ENCODE measurements around the gene SLC9A9.
"Not testable (repeated sequence)": the region's sequence is repeated elsewhere in the genome, so short reads cannot be mapped to it uniquely, and the experiment has no call there.

Gene SLC9A9

DNA sequence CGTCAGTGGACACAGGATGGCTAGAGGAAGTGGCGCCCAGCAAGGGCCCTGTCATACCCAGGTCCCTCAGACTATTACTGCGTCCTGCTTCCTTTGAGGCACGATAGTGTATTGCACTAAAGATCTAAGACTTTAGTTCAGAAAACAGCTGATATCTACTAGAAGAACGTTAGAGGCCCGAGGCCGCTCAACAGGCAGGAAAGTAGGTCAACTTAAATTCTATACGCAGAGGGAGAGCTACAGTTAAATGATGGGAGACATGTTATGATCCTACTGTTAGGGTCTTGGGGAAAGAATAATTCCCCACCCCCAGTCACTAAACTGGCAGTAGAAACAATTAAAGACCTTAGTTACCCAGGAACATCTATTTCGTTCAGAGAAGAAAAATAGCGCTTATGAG, 410.9 kb downstream of the SLC9A9 start:
- no peak for DNase-seq

DNA sequence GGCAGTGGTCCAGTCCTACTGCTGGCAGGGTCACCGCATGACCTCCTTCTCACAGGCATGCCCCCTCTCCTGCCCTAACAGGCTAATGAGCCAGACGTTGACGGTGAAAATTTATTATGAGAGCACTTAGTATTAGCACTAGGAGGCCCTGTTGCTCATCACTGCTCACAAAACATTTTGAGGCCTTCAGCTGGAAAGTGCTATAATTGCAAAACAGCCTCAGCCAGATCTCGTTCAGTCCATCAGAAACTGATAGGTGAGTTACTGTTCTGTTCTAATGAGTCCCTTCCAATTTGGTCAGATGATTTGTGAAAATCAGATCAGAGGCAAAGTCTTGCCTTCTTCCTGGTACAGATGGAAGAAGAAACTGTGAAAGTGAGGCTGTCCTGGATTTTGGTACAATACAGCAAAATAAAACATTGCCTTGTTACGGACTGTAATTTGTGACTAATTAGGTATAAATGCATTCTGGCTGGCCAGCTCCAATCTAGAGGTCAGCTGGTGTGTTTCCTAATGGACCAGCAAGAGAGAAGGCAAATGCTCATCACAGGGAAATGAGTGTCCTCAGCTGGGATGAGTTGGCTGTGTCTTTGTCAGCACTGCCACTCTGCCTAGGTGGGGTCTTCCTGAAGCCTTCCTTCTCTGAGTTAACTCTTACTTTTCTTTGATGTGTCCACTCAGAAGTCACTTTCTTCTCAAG, 411.9 kb downstream of the SLC9A9 start:
- no peak for DNase-seq

DNA sequence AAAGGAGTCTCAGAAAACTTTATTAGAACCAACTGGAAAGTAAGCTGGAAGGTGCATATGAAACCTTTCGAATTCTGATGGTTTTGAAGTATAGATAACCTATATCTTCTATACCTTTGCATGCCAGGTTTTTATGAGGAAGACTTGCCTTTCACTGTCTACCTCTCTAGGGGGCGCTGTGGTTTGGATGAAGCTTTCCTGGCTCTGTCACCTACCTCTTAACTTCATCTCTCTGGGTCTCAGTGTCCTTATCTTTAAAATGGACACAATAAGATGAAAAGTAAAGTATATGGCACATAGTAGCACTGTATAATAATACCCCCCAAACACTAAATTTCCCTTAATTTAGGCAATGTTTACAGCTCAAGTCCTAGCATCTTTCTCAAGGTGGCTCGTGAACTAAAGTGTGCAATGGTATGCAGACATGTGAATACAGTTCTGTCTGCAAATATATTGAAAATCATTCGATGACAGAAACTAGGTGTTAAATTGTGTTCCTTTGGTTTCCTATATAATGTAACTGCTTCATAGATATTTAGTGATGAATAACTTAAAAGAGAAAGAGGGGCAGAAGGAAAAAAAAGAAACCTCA, 414.4 kb downstream of the SLC9A9 start:
- DNase-seq = no peak

DNA sequence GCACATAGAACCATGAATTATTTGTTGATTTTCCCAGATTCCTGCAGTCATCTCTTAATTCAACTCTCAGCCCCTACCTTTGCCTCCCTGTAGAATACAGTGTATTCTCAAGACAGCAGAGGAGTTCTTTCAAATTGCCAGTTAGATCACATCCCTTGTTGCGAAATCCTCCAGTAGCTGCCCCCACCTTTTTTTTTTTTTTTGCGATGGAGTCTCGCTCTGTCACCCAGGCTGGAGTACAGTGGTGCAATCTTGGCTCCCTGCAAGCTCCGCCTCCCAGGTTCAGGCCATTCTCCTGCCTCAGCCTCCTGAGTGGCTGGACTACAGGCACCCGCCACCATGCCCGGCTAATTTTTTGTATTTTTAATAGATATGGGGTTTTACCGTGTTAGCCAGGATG, 417.0 kb downstream of the SLC9A9 start:
- not testable (repeated sequence) for DNase-seq

DNA sequence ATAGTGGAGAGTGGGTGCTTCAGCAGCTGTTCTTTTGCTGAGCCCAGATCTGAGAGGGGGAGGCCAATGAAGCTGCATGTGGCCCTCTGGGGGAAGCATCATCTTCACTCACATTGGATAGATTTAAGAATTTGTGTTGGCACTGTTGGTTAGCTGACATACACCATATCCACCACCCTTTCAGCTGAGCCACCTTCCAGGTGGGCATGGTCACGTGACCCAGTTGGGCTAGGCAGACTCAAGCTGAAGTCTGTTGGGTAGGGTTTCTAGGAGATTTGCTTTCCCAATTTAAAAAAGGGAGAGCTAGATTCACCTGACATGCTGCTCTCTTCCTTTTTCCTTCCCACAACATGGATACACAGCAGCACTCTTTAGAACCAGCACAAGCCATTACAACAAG, 417.7 kb downstream of the SLC9A9 start:
- DNase-seq = no peak

DNA sequence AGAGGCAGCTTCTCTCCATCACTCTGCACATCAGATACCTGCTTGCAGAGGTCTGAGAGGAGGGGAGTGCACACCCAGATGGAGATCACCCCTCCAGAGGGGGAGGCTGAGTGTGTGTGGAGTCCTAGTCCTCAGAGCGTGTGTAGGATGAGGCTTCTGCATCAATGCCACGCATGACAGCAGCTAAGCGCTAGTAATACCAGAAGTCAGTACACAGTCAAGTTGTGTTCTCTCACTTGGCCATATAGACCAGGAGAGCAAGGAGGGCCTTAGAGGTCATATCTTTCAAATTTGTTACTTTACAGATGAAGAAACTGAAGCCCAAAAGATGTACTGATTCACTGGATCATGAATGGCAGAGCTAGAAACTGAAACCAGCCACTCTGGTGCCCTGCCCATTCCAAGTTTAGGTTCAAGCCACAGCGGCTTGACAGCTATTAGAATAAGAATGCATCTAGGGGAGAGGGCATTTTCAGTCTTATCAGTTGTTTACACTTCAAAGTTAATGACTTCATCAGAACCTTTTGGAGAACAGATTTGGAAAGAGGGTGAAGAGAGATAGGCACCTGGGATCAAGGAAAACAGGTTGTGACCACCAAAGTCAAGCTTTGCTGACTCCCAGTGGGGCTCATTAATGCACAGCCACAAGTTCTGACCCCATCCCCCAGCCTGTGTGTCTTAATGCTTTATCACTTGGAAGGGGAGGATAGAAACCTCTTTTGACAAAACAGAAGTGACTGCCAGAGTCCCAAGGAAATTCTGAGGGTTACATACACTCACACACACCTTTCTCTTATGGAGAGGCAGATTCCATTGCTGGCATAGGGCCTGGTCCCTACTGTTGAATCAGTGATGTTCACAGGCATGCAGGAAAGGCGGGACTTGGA, 418.4 kb downstream of the SLC9A9 start:
- DNase-seq = no peak

DNA sequence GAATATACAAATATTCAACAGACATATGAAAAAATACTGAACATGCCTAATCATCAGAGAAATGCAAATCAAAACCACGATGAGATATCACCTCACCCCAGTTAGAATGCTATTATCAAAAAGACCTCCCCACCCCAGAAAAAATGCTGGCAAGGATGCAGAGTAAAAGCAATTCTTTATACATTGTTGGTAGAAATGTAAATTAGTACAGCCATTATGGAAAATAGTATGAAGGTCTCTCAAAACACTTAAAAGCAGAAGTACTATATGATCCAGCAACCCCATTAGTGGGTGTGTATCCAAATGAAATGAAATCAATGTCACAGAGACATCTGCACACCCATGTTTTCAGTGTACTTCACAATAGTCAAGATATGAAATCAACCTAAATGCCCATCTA, 420.0 kb downstream of the SLC9A9 start:
- no peak for DNase-seq

DNA sequence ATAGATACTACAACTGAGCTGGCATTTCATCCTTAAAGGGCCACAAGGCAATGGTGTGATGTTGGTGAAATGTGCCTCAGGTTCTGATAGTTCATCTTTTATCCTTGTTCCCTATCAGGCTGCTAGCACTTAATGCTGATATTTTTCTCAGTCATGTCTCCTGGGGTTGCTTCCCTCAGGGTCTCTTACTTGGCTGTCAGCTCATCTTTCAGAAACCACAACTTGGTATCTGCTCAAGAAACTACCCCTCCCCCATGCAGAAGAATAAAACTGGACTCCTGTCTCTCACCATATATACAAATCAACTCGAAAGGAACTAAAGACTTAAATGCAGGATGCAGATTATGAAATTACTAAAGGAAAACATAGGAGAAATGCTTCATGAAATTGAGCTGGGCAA, 420.6 kb downstream of the SLC9A9 start:
- no peak for DNase-seq

DNA sequence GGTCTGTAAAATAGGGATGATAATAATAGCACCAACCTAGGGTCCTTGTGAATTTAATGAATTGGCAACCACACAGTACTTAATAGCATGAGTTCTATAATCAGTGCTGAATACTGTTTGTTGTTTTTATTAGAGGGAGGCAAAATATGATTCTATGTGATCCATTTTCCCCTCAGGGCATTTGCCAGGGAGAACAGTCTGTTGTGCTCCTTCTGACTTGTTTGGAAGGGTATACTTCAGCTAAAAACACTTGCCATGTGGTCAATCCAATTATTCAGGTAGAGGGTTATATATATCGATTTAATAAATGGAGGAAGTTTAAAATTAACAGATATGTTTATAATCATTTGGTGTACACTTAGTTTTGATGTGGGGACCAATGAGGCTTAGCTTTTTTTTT, 423.4 kb downstream of the SLC9A9 start:
- no peak for DNase-seq

DNA sequence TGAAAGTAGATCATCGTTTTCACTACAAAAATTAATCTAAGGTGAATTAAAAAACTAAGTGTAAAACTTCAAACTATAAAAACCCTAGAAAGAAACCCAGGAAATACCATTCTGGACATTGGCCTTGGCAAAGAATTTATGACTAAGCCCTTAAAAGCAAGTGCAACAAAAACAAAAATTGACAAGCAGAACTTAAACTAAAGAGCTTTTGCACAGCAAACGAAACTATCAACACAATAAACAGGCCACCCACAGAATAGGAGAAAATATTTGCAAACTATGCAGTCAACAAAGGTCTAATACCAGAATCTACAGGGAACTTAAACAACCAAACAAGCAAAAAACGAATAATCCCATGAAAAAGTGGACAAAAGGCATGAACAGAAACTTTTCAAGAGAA, 426.7 kb downstream of the SLC9A9 start:
- DNase-seq = no peak

DNA sequence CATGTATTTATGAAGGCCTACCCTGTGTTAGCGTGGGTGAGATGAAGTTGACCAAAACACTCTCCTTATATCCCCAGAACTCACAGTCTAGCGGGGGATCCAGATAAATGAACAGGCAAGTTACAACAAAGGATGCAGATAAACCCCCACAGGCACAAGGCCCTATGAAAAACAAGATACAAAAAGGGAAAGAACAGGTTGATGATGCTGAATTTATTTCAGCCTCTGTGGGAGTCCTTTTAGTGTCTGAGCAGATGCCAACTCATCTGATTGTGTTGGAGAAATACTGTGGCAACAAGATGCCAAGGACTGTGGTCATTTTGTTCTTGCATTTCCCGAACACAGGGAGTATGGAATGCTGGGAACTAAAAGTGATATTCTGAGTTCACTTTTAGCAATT, 428.7 kb downstream of the SLC9A9 start:
- DNase-seq = no peak

DNA sequence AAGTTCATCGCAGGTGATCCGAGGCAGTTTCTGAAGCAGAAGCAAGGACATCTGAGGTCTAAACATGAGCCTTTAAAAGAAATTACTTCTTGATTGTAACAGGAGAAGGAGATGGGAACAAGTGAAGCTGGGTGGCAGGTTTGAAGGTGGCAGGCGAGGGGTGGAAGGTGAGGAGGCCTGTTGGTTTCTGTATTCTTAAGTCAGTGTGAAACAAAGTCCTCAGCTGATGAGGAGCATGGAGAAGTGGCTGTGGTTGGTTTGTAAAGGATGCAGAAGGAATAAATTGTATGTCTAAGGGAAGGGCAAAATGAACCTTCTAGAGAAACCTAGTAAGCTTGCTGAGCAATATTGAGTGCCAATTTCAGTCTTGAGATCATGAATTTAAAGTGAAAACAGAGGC, 429.9 kb downstream of the SLC9A9 start:
- DNase-seq = no peak

DNA sequence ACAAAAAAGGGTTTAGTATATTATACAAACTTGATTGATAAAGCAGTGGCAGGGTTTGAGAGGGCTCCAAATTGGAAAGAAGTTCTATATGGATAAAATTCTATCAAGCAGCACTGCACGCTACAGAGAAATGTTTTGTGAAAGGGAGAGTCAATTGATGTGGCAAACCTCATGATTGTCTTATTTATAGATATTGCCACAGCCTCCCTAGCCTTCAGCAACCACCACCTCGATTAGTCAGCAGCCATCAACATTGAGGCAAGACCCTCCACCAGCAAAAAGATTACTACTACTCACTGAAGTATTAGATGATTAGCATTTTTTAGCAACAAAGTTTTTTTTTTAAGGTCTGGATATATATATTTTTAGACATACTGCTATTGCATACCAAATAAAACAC, 432.0 kb downstream of the SLC9A9 start:
- no peak for DNase-seq

DNA sequence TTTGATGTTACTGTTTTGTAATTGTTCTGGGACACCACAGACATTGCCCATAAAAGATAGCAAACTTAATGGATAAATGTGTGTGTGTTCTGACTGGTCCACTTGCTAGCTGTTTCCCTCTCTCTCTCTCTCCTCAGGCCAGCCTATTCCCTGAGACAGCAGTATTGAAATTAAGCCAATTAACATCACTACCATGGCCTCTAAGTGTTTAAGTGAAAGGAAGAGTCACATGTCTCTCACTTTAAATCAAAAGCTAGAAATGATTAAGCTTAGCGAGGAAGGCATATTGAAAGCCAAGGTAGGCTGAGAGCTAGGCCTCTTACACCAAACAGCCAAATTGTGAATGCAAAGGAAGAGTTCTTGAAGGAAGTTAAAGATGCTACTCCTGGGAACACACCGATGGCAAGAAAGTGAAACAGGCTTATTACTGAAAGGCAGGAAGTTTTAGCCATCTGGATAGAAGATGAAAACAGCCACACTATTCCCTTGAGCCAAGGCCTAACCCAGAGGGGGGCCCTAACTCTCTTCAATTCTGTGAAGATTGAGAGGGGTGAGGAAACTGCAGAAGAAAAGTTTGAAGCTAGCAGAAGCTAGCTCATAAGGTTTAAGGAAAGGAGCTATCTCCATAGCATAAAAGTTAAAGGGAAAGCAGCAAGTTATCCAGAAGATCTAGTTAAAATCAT, 433.6 kb downstream of the SLC9A9 start:
- DNase-seq = no peak

DNA sequence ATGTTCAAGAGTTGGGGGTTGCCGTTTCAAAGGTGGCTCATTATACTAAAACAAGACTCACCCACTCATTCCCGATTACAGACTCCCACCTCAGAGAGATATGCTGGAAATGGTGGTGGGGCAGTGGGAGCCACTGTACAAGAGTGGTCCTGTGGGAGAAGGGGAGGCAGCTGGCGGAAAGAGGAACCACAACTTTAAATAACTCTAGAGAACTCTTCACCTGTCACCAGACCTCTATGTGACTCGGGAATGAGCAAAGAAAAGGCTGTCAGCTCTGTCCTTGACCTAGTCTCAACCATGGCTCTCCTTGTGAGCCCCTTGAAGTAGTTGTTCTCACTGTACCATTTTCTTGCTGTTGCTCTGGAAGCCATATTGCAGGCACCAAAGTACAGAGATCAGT, 434.9 kb downstream of the SLC9A9 start:
- no peak for DNase-seq

DNA sequence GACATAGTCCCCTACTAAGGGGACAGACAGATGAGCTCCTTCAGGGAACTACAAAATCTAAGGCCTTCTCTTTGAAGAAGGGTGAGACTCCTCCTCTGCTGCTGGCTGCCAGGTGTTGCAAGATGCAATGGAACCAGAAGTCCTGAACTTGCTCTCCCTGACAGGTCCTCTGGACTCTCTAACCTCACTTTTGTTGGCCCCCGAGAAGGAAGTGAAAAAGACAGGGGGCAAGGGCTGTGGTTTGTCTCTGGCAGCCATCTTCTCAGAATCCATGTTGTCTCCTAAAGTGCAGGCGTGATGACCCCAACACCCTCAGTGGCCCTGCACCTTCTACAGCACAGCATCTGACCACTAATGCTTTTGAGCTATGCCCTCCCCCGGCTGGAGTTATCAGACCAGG, 436.2 kb downstream of the SLC9A9 start:
- DNase-seq = no peak

DNA sequence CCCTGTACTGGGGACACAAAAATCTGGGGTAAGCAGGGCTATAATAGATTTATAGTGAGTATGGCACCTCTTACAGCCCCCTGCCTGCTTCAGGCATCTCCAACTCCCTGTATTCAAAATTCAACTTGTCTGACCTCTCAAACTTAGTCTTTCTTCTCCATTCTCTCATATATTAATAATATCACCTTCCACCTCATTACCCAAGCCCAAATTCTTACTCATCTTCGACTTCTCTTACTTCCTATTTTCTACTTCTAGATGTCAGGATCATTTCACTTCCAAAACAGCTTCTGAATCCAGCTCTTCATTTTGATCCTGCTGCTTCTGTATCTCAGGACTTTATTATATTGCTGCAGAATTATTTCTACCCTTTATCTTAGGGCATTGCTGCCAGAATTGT, 438.0 kb downstream of the SLC9A9 start:
- no peak for DNase-seq

DNA sequence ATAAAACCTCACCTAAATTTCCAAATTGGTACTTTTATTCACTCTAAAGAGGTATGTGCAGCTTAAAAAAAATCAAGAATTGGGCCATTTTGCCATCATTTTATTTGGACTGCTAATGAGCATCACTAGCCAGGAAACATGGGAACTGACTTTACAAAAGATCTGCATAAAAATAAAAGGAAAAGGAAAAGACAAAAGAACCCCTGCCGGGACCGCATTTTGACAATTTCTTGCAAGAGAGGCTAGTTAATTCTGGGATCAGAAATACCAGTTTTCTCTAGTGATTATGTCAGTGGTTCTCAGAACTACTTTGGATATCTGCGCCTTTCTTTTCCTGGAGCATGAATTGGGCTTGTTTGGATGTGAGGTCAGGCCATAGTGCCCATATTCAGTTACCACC, 439.5 kb downstream of the SLC9A9 start:
- DNase-seq = no peak

DNA sequence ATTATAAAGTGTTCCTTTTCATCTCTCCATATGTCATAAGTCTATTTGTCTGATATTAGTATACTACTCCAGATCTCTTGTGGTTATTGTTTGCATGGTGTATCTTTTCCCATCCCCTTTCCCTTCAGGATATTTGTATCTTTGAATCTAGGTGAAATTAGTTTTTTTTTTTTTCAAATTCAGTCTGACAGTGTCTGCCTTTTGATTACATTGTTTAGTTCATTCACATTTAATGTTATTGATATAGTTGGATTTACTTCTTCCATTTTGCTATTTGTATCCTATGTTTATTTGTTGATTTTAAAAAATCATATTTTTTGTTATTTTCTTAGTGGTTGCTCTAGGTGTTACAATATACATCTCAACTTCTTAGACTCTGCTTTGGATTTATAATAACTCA, 445.7 kb downstream of the SLC9A9 start:
- DNase-seq = no peak

DNA sequence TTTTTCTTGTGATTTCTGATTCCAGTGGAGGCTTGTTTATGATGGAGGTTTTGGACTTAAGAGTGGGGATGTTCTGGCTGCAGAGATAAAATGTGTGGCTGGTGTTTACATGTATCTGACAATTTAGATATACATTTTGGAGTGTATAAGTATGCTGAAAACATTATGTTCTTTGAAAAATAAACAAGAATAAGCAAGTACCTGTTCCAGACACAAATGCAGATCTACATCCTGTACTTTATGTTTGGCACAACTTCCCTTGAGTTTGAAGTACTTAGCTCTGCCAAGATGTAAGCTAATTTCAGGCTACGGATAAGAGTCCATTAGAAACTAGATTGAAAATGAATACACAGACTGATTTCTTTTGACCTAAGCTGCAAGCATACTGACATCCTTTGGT, 451.5 kb downstream of the SLC9A9 start:
- no peak for DNase-seq

DNA sequence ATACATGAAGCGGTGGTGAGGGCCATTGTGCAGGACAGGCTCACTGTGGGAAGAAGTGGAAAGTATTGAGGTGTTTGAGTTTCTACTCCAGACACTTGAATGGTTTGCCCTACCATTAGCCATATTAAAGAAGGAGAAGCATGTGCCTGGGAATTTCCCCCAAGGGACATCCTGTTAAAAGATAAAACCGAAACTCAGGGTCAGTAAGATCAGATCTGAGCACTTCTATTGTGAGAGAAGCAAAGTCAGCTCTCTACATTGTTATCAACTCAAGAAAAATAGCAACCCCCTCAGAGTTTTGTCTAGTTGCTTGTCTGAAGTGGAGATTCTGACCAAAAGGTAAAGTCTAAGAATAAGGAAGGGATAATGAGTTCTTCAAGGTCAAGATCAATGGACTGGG, 458.9 kb downstream of the SLC9A9 start:
- no peak for DNase-seq

DNA sequence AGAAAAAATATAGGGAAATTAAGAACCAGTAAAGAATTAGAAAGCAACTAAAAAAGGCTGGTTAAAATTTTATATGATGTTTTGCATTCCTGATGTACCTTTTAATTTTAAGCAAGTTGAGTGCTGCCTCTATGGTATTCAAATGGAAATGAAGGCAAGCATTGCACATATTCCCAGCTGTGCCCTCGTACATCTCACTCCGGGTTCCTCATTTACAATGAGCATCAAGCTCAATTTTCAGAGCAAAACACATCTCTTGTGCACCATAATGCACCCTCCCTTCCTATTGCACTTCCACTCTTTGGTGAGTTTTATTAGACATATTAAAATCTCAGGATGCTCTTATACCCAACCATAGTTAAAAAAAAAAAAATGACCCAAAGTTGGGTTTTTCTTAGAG, 460.8 kb downstream of the SLC9A9 start:
- no peak for DNase-seq

DNA sequence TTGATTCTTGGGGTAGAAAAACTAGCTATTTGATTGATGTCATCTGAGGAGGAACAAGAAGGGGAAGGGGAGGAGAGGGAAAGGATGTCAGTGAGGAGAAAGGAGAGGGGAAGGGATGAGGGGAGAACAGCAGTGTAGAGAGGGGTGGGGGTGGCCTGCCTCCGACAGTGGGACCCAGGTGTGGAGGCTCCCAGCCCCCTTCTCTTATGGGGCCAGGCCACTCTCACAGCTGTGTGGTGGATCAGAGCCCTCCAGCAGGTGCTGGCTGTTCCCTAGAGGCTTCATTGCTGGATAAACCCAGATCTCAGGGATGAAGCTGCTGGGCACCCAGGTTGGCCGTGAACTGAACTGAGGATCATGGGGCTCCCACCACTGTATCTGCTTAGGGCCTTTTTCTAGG, 464.2 kb downstream of the SLC9A9 start:
- no peak for DNase-seq

DNA sequence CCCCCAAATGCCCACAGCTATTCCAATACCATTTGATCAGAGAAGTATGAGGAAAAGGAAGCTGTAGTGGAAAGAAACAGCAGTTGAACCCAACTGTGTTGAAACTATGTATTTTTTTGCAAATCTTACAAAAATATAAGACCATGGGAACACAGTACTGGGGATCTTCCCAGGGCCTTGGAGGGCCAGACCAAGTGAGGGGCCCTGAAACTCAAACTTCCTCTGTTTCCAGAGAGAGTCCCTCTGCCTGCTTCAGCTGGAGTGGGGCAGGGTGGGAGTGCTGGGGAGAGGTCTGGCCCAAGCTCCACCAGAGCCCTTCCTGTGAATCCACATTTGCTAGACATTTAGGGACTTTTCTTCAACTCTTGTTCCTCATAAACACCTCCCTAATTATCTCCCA, 464.8 kb downstream of the SLC9A9 start:
- no peak for DNase-seq
